GM15510 (cell line): ENCODE measurements around the gene CDC34.

ENCODE experiments used
- POLR2A ChIP-seq: IDR thresholded peaks from 3 replicates; pipeline ENCODE4 v1.6.1; 2011; ENCODE audit warnings: borderline replicate concordance; ENCODE audit not compliant: insufficient read length; ENCODE audit errors: extremely low read depth

Gene CDC34

DNA sequence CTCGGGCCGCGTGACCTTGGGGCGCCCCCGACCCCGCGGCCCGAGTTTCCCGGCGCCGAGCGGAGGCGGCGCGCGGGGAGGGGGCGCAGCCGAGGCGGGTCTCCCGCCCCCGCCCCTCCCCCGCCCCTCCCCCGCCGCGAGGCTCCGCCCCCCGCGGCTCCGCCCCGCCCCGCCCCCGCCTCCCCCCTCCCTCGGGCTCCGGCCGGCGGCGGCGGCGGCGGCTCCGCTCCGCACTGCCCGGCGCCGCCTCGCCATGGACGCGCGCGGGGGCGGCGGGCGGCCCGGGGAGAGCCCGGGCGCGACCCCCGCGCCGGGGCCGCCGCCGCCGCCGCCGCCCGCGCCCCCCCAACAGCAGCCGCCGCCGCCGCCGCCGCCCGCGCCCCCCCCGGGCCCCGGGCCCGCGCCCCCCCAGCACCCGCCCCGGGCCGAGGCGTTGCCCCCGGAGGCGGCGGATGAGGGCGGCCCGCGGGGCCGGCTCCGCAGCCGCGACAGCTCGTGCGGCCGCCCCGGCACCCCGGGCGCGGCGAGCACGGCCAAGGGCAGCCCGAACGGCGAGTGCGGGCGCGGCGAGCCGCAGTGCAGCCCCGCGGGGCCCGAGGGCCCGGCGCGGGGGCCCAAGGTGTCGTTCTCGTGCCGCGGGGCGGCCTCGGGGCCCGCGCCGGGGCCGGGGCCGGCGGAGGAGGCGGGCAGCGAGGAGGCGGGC, 58.3 kb downstream of the CDC34 start, which contains the start of gene HCN2:
HCN2 (plus strand) TSS at position 189 of the 703 bp plus-strand sequence; CDS start at position 254, 65 bp downstream.
- TF ChIP-seq POLR2A, result no peak

DNA sequence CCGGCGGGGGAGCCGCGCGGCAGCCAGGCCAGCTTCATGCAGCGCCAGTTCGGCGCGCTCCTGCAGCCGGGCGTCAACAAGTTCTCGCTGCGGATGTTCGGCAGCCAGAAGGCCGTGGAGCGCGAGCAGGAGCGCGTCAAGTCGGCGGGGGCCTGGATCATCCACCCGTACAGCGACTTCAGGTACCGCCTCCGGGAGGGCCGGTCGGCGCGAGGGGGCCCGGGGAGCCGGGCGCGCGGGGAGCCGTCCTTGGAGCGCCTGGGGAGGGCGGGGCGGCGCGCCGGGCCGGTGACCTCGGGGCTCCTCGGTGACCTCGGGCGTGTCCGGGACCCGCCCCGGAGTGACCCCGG, 58.8 kb downstream of the CDC34 start:
- TF ChIP-seq POLR2A, result no peak

DNA sequence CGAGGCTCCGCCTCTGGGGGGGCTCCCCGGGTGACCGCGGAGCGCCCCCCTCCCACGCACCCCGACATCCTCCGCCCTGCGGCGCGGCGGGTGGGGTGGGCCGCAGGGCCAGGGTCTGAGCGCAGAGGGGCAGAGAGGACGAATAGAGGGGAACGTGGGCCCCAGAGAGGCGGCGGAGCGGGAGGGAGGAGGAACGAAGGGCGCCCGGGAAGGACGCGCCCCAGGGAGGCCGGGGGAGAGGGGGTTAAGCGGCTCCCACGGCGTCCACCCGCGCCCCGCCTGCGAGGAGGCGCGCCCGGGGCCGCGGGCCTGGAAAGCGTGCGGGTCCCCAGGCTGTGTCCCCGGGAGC, 59.2 kb downstream of the CDC34 start:
- TF ChIP-seq POLR2A, result no peak

DNA sequence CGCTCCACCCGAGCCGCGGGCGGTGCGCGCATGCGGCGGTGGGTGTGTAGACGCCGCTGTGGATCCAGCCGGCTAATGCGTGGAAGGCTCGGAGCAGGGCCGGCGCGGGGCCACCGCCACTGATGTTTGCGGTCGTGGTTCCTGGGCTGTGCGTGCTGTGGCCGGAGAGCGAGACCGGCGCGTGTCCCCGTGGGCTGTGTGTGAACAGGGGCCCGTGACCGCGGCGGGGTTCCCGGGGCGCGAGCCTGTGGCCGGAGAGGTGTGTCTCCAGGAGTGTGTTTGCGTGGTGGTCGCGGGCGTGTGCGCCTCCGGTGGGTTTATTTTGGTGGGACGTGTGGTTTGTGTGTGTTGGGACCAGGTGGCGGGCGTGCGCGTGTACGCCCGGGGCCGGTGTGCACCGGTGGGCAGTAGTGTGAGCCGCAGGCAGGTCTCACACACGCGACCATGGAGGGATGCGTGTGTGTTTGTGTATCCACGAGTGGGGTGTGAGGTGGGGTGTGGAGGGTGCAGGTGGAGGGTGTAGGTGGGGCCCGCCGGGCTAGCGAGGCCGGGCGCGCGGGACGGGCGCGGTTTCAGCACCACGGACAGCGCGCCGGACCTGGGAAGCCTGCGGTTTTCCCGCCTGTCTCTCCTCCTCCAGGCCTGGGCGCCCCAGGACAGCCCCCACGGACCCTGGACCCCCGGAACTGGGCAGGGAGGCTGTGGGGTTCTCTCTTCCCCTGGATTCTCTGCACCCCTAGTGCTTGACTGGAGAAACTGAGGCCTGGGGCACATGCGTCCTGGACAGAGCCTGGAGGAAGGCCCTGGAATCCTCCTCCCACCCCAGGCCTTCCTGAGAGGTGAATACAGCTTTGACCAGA, 59.8 kb downstream of the CDC34 start:
- TF ChIP-seq POLR2A, result no peak
